ENCODE data around the gene NXF2.

Gene NXF2

GRCh38 chrX:102345916-102346315, 98.9 kb downstream of the NXF2 start:
- H3K27me3 ChIP-seq (ENCODE audit: control insufficient read depth, insufficient read depth, low read length, poor library complexity, severe bottlenecking) = no peaks in the 10 kb centered on the region
- no peaks in the 10 kb centered on the region for H3K4me1 ChIP-seq (ENCODE audit: control insufficient read depth, insufficient read depth, low read length)
- H3K4me3 ChIP-seq (ENCODE audit: insufficient read depth, low read depth, low read length) = no peak overlapping the region
- H3K36me3 ChIP-seq (ENCODE audit: control insufficient read depth, insufficient read depth, low read length) = no peaks in the 10 kb centered on the region
- WGBS, 2 experiments = 50 to 93% methylated on average over 1 to 2 of the region's 3 CpGs
- no peaks in the 10 kb centered on the region for H3K9me3 ChIP-seq (ENCODE audit: control insufficient read depth, low read length)
- no peak overlapping the region for H3K27ac ChIP-seq (ENCODE audit: insufficient read depth, low read depth, low read length, poor library complexity, severe bottlenecking)

Data from ectodermal cell (in vitro differentiated cells).